ENCODE results near the gene OBSL1.

The OBSL1 gene

DNA sequence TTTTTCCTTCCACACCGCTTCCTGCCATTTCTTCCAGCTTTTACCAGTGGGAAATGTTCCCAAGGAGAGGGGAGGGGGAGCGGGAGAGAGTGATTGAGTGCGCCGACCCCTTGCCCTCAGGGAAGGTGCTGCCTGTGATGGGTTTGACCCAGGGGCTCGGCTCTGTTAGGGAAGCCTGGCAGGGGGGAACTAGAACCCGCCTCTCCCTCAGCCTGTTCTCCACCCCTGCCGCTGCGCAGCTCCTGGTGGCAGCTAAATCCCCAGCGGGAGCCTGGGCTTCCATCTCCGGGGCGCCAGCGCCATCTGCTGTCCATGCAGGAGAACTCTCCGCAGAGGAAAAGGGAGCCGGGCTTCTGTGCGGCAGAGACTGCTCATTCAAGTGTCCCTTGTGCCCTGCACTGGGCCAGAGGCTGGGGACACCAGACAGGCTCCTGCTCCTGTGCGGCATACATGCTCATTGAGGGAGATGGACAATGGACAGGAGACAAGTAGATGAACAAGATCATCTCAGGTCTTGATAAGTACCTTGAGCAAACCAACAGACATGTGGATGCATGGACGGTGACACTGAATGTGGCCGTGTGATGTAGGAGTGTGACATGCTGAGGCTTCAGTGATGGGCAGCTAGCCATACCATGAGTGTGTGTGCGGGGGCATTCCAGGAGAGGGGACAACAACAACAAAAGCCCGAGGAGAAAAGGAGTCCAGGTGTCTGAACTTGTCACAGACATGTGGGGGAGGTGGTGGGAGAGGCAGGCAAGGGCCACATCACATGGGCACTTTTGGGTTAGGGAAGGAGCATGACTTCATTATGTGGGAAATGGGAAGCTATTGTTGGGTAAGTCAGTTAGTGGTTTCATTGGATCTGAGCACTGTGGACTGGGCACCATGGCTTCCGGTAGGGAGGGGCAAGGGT, 41.0 kb downstream of the OBSL1 start:
- peak; percentile 82 for DNase-seq

DNA sequence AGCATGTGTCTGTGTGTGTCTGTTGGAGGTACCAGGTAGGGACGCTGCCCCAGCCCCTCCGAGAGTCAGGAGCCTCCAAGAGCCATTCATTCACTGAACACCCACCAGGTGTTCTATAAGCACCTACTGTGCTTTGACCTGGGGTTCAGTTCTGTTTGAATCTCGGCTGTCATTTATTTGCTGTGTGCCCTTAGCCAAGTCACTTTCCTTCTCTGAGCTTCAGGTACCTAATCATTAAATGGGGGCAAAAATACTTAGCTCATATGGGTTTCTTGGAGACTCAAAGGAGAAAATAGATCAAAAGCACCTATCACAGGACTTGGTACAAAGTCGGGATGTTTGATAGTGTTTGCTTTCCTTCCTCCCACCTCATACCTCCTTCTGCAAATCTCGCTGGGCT, 43.9 kb downstream of the OBSL1 start:
- DNase-seq, result no peak

DNA sequence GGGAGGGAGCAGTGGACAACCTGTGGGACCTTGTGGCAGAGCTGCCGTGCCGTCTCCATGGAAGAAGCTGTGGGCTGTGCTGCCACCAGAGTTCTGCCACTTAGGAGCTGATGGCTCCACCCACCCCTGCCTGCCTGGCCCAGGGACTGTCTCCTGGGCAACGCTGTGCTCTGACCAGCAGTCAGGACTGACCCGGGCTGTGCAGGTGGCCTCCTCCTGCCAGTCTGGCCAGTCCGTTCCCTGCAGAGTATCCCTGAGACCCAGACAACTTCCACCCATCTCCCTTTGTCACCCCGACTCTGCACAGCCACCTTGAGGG, 44.3 kb downstream of the OBSL1 start:
- DNase-seq, result no peak

DNA sequence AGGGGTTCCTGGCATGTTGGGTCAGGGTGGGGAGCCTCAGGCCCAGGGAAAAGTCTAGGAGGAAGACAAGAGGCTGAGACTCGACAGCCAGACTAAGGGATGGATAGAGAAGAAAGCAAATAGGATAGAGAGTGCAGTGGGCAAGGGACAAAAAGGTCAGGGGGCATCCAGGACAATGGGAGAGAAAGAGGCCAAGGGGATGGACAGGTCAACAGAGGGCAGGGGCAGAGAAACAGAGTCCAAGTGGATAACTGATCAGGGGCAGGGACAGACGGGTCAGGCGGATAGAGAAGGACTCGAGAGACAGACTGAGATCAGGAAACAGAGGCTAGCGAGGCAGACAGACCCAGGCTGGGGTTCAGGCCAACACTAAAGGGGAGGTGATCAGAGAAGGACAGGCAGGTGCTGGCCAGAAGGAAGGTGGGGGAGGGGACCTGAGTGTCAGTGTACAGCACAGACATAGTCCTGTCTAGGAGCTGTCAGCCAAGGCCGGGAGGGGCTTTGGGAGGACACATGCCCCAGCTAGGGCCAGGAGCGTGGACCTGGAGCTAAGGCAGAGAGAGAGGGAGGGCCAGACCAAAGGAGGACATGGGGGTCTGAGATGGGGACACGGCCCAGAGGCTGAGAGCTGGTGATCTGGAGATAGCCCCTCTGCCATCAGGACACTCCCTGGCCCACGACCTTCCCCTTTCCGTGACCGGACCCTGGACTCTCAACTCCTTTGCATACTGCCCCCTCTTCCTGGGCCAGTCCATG, 44.8 kb downstream of the OBSL1 start:
- no peak for DNase-seq

DNA sequence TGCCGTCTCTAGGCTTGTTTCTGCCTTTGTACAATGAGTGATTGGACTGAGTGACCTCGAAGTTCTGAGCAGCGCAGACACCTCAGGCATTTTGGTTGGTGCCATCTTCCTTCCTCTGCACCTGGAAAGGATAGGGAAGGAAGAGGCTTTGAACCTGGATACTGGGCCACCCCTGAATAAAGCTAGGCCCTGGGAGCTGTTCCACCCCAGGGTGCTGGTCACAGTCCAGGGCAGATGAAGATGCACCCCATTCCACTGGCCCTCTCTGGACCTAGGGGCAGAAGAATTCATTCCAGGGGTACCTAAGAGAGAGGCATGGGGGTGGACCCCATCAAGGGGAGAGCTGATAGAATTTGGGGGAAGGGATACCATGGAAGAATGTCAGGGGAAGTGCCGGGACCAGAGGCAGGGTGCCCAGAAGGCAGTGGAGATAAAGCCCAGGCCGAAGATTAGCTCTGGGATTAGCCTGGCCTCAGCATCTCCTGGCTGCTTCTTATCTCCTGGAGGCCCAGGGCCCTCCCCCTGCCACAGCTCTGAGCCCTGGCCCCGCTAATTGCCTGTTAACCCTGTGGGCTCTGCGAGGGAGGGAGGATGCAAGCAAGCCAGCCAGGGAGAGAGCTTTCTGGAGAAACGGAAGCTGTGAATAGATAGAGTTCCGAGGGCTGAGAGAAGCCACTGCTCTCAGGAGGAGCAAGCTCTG, 45.7 kb downstream of the OBSL1 start:
- DNase-seq, result no peak

DNA sequence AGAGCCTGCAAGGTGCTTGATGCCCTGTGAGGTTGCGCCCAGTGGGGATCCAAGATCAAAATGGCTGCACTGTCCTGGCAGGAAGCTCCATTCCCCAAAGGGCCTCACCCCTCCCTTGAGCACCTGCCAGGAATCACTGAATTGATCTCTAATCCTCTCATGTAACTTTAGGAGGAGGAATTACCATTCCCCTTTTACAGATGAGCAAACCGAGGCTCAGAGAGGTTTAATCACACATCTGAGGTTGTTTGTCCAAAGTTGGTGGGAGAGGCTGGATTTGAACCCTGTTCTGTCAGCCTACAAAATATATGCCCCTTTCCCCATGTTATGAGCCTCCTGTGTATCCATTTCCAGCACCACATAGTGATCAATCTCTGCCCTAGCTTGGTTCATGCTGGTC, 46.5 kb downstream of the OBSL1 start:
- DNase-seq, result no peak

DNA sequence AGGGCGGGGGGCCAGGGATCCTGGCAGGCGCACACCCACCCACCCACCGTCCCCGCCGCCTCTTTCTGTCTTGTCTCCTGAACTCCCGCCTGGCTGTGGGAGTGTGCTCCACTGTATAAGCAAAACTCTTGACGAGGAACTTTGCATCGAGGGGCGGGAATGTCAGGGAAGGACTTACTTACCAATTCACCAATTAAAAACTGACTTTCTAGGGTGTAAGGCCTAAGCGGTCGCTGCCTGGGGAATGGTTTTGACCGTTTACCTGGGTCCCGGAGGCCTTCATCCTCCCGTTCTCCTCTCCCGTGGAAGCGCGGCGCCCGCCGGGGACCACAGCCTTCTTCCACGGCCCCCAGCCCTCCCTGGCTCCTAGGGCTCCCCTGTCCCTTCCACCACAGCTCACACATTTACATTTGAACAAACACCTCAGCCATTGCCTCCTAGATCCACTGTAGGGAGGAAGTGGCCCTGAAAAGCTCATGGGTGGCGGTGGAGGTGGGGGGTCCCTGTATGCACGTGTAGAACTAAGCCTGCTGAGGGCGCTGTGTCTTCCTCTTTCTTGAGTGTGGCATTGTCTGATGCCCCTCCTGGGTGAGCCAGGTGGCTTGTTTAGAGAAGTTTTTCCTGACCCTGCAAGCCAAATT, 48.2 kb downstream of the OBSL1 start:
- DNase-seq, result peak; percentile 14

DNA sequence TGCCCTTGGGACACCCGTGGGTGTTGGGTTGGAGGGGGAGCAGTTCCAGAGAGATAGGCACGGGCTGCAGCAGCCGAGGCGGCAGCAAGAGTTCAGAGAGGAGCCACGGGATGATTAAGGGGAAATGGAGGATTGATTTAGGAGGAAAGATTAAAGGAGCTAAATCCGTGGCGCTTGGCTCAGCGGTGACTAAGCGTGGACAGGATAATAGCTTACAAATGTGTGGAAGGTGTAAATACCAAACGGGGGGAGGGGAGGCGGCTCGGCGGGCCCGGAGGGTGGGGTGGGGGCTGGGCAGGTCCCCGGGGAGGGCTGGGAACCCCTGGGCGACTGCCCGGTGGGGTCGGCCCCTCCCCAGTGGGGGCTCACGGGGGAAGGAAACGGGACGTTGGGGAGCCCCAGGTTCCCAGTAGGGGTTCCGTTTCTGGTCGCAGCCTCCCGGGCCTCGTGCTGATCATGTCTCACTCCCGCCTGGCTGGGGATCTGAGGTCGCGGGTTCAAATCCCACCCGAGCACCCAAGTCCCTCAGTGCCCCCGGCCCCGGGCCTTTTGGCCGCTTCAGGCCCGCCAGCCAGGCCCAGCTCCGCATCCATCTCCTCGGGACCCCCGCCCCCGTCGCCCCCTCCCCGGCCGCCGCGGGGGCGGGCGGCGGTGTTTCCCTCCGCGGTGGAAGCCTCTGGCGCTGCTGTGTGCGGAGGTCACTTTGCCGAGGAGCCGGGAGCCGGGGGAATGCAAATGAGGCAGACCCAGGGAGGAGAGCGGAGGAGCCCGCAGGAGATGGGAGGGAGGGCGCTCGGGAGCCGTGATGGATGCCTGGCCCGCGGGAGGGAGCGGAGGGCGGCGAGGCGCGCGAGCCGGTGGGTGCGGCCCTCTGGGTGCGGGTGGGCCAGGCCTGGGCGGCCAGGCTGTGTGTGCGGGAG, 49.0 kb downstream of the OBSL1 start:
- DNase-seq, result peak; percentile 88

DNA sequence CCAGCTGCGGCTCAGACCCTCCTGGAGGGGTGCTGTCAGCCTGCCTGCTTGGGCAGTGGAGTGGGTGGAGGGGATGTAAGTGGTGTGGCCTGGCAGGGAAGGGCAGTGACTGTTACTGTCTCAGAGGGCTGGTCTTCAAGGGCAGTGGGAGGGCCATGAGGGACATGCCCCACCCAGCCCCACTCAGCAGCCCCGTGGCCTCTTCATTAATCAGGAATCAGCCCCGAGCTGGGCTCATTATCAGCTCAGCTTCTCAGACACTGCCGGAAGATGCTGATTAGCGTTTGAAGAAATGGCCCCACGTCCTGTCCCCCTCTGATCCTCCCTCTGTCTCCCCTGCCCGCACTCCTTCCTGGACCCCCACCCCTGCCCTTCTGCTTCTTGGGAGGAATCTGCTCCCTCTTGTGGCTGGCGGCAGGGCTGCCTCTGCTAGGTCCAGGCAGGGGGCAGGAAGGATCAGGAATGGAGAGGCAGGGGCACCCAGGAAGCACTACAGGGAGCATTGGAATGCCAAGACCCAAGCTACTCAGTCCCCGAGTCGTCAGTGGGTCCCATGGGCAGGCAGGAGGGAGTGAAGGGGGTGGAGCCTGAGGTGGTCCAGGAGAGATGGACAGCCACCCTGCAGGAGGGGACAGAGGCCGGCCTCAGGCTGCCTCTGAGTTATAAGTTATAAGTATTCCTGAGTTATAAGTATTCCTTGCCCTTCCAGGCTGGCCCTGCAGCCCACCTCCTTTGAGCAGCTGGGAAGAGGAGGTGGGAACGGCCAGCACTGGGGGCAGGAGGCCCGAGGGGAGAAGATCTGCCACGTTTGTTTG, 50.1 kb downstream of the OBSL1 start:
- DNase-seq, result peak; percentile 41

DNA sequence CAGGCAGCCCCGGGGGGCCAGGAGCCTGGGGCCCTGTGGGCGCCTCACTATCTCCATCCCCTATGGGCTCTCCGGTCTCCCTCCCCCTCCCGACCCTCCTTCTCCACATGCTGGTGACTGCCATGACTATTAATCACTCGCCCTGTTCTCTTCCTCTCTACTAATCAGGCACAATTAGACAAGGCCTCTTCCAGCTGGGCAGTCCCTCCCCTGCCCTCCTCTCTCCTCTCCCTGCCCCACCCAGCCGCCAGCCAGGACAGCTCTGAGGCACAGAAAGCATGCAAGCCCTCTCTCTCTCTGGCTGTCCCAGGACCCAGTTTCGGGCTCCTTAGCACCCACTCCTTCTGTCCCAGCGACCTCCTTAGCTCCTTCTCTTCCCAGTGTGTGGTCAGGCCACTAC, 51.3 kb downstream of the OBSL1 start:
- DNase-seq, result no peak

DNA sequence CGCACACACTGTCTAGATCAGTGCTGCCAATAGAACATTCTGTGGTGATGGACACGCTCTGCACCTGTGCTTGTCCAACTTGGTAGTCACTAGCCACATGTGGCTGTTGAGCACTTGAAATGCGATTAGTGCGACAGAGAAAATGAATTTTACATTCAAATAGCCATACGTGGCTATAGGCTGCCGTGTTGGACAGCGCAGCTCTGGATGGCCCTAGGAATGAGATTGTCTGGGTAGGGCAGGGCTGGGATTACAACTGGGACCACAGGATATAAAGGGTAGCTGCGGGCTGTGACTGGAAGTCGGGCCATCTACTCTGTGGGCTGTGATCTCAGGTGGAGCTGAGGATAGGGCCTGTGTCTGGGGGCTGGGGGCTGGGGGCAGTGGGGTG, 51.8 kb downstream of the OBSL1 start:
- no peak for DNase-seq

DNA sequence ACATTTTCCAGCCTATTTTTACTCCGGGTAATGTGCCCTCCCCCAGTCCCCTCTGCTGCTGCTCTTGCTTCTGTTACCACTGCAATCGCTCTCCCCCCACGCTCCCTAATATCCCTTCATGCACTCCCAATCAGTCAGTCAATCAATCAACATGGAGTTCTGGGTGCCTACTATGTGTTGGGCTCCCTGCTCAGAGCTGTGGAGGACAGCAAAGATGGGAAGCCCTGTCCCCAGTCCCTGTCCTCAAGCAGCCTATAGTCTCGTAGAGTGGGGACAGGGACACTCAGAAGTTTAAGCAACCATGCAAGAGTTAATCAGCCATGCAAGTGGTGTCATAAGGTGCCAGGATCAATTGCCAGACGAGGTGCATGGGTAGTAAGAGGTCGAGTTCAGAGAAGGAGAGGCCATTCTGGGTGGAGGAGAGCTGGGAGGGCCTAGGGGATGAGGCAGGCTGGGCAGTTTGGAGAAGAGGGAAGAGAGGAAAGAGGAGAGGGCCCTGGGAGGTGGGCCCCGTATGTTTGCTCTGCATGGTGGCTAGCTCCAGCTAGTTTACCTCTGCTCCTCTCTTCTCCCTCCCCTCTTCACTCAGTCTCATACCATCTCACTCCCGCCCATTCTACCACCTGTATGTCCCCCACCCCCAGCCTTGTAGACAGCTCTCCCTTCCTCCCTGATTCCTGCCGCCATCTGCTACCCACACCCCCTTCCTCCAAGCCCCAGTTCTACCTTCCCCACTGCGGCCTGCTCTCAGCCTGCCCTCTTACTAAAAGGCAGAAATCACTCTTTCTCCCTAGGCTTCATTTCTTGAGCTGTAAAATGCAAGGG, 53.2 kb downstream of the OBSL1 start:
- no peak for DNase-seq

DNA sequence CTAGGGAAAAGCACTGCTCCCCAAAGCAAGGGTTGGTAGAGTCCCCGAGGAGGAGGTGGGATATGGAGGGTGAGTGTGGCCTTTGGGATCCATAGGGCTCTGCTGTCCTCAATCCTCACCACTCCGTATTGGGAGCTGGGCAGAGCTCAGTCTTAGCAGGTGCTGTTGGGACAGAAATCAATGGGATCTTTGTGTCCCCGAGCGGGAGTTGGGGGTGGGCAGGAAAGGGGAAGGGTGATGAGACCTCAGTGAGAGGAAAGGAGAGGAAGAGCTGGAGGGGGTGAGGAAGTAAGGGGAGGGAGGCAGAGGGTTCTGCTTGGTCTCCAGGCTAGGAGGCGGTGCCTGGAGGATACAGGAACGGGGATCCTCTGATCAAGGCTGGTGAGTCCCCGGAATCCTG, 54.5 kb downstream of the OBSL1 start:
- no peak for DNase-seq

DNA sequence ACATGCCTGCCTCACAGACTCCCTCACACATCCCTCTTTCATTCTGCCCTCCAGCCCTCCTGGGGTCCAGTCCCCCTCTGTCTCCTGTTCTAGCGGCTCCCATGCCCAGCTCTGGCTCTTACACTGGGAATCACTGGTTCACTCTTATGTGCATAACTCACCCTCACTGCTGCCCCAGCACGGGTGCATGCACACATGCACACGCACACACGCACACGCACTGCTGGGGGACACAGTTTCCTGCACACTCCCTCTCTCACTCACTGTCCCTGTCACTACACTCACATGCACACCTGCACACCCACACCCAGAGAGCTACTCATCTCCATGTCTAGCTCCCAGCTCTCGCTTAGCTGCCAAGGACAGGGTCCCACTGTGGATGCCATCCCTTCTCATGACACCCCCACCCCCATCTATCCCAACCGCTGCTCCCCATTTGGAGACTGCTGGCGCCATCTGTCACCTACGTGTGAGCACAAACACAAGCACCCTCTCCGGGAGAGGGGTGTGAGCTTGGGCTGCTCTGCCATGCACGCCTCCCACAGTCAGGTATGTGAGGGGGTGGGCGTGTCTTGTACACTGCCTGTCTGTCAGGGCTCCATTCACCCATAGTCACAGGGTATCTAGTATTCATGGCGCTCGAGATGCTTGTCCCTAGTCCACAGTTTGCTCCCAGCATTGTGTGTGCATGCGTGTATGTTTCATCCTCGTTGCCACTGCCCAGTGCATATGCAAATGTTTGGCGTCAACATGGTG, 55.3 kb downstream of the OBSL1 start:
- no peak for DNase-seq

DNA sequence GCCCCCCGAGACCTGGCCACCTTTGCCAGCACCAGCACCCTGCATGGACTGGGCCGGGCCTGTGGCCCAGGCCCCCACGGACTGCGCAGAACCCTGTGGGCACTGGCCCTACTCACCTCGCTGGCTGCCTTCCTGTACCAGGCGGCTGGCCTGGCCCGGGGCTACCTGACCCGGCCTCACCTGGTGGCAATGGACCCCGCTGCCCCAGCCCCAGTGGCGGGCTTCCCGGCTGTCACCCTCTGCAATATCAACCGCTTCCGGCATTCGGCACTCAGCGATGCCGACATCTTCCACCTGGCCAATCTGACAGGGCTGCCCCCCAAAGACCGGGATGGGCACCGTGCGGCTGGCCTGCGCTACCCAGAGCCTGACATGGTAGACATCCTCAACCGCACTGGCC, 56.5 kb downstream of the OBSL1 start:
- DNase-seq, result no peak

DNA sequence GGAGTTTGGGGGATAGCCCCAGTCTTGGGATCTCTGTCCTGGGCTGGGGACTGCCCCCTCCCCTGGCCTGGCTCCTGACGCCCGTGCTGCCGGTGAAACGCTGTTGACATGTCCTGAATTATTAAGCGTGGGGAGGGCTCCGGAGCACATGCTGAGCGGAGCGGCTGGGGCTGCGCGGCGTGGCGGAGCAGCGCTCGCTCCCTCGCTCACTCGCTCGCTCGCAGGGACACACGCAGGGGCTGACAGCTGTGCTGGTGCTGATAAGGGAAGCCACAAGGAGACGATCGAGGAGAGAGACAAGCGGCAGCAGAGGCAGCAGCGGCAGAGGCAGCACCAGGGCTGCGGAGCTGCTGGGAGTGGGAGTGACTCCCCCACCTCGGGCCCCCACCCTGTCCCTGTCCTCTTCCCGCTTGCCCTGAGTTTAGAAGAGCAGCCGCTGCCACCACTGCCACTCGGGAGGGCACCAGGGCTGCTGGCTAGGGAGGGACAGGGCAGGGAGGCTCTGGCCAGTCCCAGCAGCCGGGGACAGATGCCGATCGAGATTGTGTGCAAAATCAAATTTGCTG, 57.1 kb downstream of the OBSL1 start, which contains the start of gene ASIC4:
ASIC4 (plus strand) TSS at position 287 of the 566 bp plus-strand sequence; CDS start at position 530, 243 bp downstream.
- no peak for DNase-seq

DNA sequence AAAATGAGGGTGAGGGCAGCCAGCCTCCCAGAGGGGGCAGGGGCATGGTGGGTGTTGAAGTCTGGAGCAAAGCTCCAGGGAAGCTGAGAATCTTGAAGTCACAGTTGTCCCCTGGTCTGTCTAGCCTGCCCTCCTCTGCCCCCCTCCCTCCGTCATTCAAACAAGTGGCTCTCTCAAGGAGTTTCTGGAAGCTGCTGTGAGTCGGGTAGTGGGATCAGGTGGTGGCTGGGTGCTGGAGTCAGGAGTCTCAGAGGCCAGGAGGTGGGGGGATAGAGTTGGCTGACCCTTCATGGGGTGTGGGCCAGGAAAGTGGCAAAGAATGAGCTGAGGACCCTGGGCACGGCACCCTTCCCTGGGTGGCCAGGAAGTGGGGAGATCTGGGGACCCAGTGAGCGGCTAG, 57.6 kb downstream of the OBSL1 start:
- DNase-seq, result no peak

DNA sequence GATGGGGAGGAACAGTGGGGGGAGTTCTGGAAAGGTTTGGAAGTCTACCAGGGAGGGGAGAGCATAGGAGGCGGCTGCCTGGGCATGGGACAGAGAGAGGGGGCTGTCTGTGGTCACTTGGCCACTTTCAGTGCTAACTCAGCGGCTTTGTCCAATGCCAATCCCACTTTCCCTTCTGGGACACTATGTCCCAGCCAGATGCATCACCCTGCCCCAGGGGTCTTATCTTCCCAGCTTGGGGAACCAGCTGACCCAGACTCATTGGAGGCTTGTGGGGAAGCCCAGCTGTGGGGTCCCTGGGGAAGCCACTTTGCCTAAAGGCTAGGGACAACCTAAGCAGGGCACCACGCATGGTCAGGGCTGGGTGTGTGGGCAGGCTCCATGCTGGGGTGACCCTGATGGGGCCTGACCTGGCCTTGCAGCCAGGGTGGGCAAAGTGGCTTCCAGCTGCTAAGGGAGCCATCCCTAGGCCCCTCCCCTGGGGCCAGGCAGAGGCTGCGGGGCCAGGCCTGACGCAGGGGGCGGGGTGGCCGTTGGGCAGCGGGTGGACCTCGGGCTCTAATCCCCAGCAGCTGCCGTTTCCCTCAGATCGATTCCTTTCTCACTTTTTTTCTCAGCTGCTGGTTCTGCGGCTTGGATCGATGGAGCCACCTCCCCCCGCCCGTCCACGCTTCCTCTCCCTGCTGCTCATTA, 58.7 kb downstream of the OBSL1 start:
- DNase-seq, result no peak

Data from fibroblast of upper back skin (primary cell).